Pancreas (tissue), 10 donors: Measurements from ENCODE around the gene NPTXR. TPM values are rescaled to one million over a fixed set of nuclear protein-coding genes. Genes with fewer than 3 reads are reported as not detected.
A peak's percentile ranks its signal among the peaks of the same experiment; 100 is the strongest.

Experiments used
- ATAC-seq, 4 donors: fragments of 200-7000 bp; cut with Tn5 transposase; one replicate each; pipeline versions ENCODE4 v1.8.0 to v1.9.1; 2020; ENCODE audit warnings: mild to moderate bottlenecking in 4 of 4, moderate library complexity in 4 of 4
- DNase-seq, 6 donors: peaks; one replicate each; pipeline ENCODE4 v3.0.0-alpha.2; 2020
- FAIRE-seq: peaks from 2 replicates; lab custom pipeline; 2012; peaks lifted over from hg19 to GRCh38; lab: Jason Lieb, UNC
- H3K27ac ChIP-seq, 4 donors: fragments of 200-600 bp; sonication (generic); 1 replicate in 3 of 4; 2 replicates in 1 of 4; pipeline versions ENCODE4 v1.5.0 to v1.8.0; 2020
- H3K27me3 ChIP-seq, 4 donors: fragments of 200-600 bp; one replicate each; pipeline ENCODE4 v1.8.0; 2021
- H3K36me3 ChIP-seq, 3 donors: fragments of 200-600 bp; sonication (generic) in 1 of 3; one replicate each; pipeline versions ENCODE4 v1.5.0 to v1.8.0; 2020 to 2021
- H3K4me1 ChIP-seq, 3 donors: fragments of 200-600 bp; one replicate each; pipeline ENCODE4 v1.8.0; 2021
- H3K4me3 ChIP-seq, 4 donors: fragments of 200-600 bp; sonication (generic) in 2 of 4; one replicate each; pipeline versions ENCODE4 v1.5.0 to v1.8.0; 2020 to 2021
- H3K9me3 ChIP-seq, 4 donors: fragments of 200-600 bp; one replicate each; pipeline ENCODE4 v1.8.0; 2021
- CTCF ChIP-seq, 4 donors: fragments of 200-600 bp; sonication (generic) in 3 of 4; IDR thresholded peaks; one replicate each; pipeline versions ENCODE4 v1.5.0 to v1.8.0; 2021; ENCODE audit warnings: antibody characterized with exemption in 4 of 4
- WGBS, 2 donors: extraction: QIAGEN DNeasy Blood & Tissue Kit; methylation state at CpG; one replicate each; pipeline ENCODE4 v1.1.7; 2013; 5-methylcytosine and 5-hydroxymethylcytosine counted together
- intact Hi-C, 3 donors: fragments of 100-400 bp; cut with DNase I; formaldehyde crosslinking; loops; one replicate each; pipeline versions ENCODE4 v1.11.1 to v1.14.2; 2022
- polyA plus RNA-seq, 2 donors: library from polyadenylated mRNA; stranded (reverse); fragments of 200-250 nt; gene quantifications; one replicate each; pipeline ENCODE4 v1.2.3, GENCODE V29; 2013
- total RNA-seq, 6 donors: library from RNA; stranded (reverse); fragmentation: NEBNext Ultra II Directional in 4 of 6; extraction: Animal tissue kit (Norgen Biotek cat#: 25700) in 4 of 6; gene quantifications; one replicate each; pipeline versions ENCODE4 v1.2.1 to v1.2.4, GENCODE V29; 2021 to 2023
- donor health status: healthy with polysubstance abuse.
- donor health status: DM: no; HTN: no; CAD: no; lungs with moderate emphysema.
- donor health status: DM: no; HTN: no; CAD: no.
- donor health status: control.
- donor health status: control.
- donor health status: Bipolar disorder and iron deficiency.
- donor health status: DM: yes; HTN: yes; CAD: no.
- donor health status: DM: no; HTN: no; CAD: no.
- donor health status: DM: no; HTN: no; CAD: no.
- donor health status: DM: yes; HTN: yes; CAD: no.

The NPTXR gene
- total and polyA plus RNA-seq, 8 donors, result 3.0 to 11.0 (median 5.3) TPM

GRCh38 chr22:38882972-38883622 is 39.3 kb upstream of the NPTXR start:
- peak in 2 of 6 donors; percentile 43 to 63 for DNase-seq
- no peaks in the 10 kb centered on the region for H3K36me3 ChIP-seq
- H3K9me3 ChIP-seq, result no peaks in the 10 kb centered on the region
- H3K27me3 ChIP-seq, result no peaks in the 10 kb centered on the region
- peaks cover 15 to 22% (median 21%) of the 10 kb centered on the region in 3 donors for H3K4me1 ChIP-seq
- ATAC-seq, result peak in 2 of 4 donors; percentile 24 to 73
- H3K27ac ChIP-seq, result peak overlapping the region in 1 of 4 donors; percentile 47
- H3K4me3 ChIP-seq, result no peak overlapping the region
- TF ChIP-seq CTCF (IDR thresholded peaks at IDR 0.05), result no peak
- no peak for FAIRE-seq
- intact Hi-C loops, result no loop called here
- WGBS, 2 donors, result 38 to 41% methylated on average over 9 of the region's 9 CpGs

DNA sequence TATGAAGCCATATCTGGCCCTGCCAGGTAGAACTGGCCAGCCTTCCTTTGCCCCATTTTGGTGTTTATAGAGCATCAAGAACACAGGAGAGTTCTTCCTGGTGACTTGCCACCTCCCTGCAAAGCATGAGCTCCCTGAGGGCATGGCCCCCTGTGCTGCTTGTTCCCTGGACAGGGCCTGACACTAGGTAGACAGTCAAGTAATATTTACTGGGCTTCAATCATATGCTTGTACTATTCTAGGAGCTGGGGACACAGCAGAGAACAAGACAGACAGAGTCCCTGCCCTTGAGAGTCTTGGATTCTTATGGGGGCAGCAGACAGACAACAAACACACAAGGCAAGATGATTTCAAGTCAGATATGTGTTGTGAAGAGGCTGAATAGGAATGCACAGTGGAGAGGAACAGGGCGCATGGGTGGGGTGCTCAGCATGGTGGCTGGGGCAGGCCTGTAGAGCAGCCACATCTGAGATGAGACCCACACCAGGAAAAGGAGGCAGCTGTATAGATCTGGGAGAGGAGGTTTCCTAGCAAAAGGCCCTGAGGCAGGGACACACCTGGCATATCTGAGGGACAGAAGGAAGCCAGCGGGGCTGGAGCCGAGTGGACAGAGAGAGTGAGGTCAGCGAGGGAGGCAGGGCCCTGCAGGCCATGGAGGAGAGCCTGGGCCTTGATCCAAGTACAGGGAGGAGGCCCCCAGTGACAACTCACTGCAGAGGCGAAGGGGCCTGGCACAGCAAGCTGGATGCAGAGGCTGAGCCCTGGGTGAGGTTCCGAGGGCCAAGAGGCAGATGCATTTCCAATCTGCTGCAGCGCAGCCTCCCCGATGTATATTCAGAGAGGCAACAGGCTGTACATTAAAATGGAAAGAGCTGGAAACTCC is 38.4 kb upstream of the NPTXR start:
- Histone ChIP-seq H3K9me3 (no peaks in the 10 kb centered on the region), H3K36me3 (no peaks in the 10 kb centered on the region), H3K4me1 (peaks cover 15 to 22% (median 21%) of the 10 kb centered on the region in 3 donors), H3K27me3 (no peaks in the 10 kb centered on the region), H3K4me3 (no peak overlapping the region), H3K27ac (peak overlapping the region in 1 of 4 donors; percentile 47)
- intact Hi-C loops, result no loop called here
- FAIRE-seq, result no peak
- 45% methylated on average over 8 of the region's 8 CpGs for WGBS, 2 donors
- DNase-seq, result peak in 4 of 6 donors; percentile 48 to 60 (median 57)
- TF ChIP-seq CTCF (IDR thresholded peaks at IDR 0.05), result no peak
- ATAC-seq, result peak; percentile 68 to 86 (median 77)

GRCh38 chr22:38881464-38881871 is 37.6 kb upstream of the NPTXR start:
- Histone ChIP-seq H3K27me3 (no peaks in the 10 kb centered on the region), H3K36me3 (no peaks in the 10 kb centered on the region), H3K27ac (peak overlapping the region in 2 of 4 donors; percentile 4 to 47), H3K9me3 (no peaks in the 10 kb centered on the region), H3K4me1 (peaks cover 15 to 22% (median 21%) of the 10 kb centered on the region in 3 donors), H3K4me3 (no peak overlapping the region)
- ATAC-seq (peak; percentile 55 to 76 (median 60)), DNase-seq (peak in 2 of 6 donors; percentile 43 to 65), FAIRE-seq (peak; percentile 26)
- intact Hi-C loops, result no loop called here
- 6 to 12% methylated on average over 9 of the region's 9 CpGs for WGBS, 2 donors
- TF ChIP-seq CTCF (IDR thresholded peaks at IDR 0.05), result no peak

DNA sequence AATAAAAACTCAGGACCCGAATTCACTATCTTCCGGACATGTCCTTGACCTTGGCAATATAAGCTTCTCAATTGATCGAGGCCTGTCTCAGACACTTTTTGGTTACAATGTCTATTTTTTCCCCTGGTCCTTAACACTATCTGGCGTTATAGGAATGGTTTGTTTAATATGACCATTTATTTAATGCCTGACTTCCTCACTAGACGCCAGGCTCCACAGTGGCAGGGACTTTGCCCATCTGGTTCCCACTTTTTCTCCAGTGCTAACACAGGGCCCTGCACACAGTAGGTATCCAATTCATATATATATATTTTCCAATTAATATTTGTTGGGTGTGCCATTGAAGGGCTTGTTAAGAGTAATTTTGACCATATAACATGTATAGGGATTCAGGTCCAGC is 36.1 kb upstream of the NPTXR start:
- Histone ChIP-seq H3K36me3 (no peaks in the 10 kb centered on the region), H3K9me3 (no peaks in the 10 kb centered on the region), H3K4me1 (peaks cover 15 to 22% (median 21%) of the 10 kb centered on the region in 3 donors), H3K27me3 (no peaks in the 10 kb centered on the region), H3K27ac (no peak overlapping the region), H3K4me3 (no peak overlapping the region)
- 57 to 69% methylated on average over 5 of the region's 5 CpGs for WGBS, 2 donors
- FAIRE-seq (no peak), DNase-seq (no peak), ATAC-seq (no peak)
- intact Hi-C loops, result loop anchor here in 2 of 3 donors (5.0 to 10.0 kb wide), 2 partner anchors 37 to 45 kb away; no protein-coding TSS in a partner anchor
- TF ChIP-seq CTCF (IDR thresholded peaks at IDR 0.05), result no peak
